Measurements from ENCODE around the gene PHF21A. TPM values are rescaled to one million over a fixed set of nuclear protein-coding genes. Genes with fewer than 3 reads are reported as not detected.
A peak's percentile ranks its signal among the peaks of the same experiment; 100 is the strongest.

Gene PHF21A
- total RNA-seq, 4 donors from 2014 or later: 28.5 to 53.9 (median 42.2) TPM

GRCh38 chr11:46114378-46114777 lies 6.9 kb downstream of the PHF21A start:
- TF ChIP-seq POLR2A (IDR thresholded peaks at IDR 0.05): no peak
- H3K9me3 ChIP-seq: no peaks in the 10 kb centered on the region
- no peaks in the 10 kb centered on the region for H3K27me3 ChIP-seq
- peaks cover 7 to 81% (median 12%) of the 10 kb centered on the region in 3 donors for H3K4me1 ChIP-seq
- WGBS, 2 donors (ENCODE audit: low coverage in 1 of 2): 79 to 83% methylated on average over 4 of the region's 4 CpGs
- no peaks in the 10 kb centered on the region for H3K36me3 ChIP-seq
- no peak overlapping the region for H3K4me3 ChIP-seq
- no peak for ATAC-seq
- H3K27ac ChIP-seq: peak overlapping the region in 1 of 4 donors; percentile 42

- WGBS, 2 donors (ENCODE audit: low coverage in 1 of 2): 68 to 73% methylated on average over 9 of the region's 9 CpGs
Measured at GRCh38 chr11:46112961-46113607, 8.2 kb downstream of the PHF21A start.

DNA sequence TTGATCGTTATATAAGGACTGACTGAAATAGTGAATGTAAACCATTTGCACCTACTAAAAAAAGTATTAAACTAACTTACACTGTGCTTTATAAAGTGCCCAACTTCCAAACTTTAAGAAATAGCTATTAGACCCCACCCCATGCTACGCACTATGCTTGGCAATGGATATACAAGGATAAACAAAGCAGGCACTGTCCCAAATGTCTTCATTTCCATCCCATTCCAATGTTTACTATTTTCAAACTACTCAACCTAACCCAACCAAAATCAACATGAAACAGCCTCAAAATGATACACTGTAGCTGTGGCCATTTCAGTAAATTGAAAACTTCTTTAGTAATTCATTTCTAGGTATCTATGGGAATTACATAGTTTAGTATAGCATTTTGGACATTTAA lies 12.5 kb downstream of the PHF21A start:
- TF ChIP-seq POLR2AphosphoS5 (IDR thresholded peaks at IDR 0.05) (no peak), EP300 (IDR thresholded peaks at IDR 0.05) (no peak), POLR2A (IDR thresholded peaks at IDR 0.05) (no peak)
- TF ChIP-seq, protein P1, sequence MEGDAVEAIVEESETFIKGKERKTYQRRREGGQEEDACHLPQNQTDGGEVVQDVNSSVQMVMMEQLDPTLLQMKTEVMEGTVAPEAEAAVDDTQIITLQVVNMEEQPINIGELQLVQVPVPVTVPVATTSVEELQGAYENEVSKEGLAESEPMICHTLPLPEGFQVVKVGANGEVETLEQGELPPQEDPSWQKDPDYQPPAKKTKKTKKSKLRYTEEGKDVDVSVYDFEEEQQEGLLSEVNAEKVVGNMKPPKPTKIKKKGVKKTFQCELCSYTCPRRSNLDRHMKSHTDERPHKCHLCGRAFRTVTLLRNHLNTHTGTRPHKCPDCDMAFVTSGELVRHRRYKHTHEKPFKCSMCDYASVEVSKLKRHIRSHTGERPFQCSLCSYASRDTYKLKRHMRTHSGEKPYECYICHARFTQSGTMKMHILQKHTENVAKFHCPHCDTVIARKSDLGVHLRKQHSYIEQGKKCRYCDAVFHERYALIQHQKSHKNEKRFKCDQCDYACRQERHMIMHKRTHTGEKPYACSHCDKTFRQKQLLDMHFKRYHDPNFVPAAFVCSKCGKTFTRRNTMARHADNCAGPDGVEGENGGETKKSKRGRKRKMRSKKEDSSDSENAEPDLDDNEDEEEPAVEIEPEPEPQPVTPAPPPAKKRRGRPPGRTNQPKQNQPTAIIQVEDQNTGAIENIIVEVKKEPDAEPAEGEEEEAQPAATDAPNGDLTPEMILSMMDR (IDR thresholded peaks at IDR 0.05): no peak
- no peaks in the 10 kb centered on the region for H3K9me3 ChIP-seq
- WGBS, 2 donors (ENCODE audit: low coverage in 1 of 2): 79 to 87% methylated on average over 2 of the region's 2 CpGs
- H3K27ac ChIP-seq: no peak overlapping the region
- H3K4me3 ChIP-seq: no peak overlapping the region
- no peak for ATAC-seq
- H3K4me1 ChIP-seq: peaks cover 3 to 63% (median 18%) of the 10 kb centered on the region in 3 donors
- no peaks in the 10 kb centered on the region for H3K36me3 ChIP-seq
- no peaks in the 10 kb centered on the region for H3K27me3 ChIP-seq

More at GRCh38 chr11:46112961-46113607, 8.2 kb downstream of the PHF21A start:
- Histone ChIP-seq H3K4me1 (peaks cover 10 to 73% (median 10%) of the 10 kb centered on the region in 3 donors), H3K9me3 (no peaks in the 10 kb centered on the region), H3K27me3 (no peaks in the 10 kb centered on the region), H3K36me3 (no peaks in the 10 kb centered on the region), H3K27ac (no peak overlapping the region), H3K4me3 (no peak overlapping the region)
- TF ChIP-seq EP300 (IDR thresholded peaks at IDR 0.05): no peak
- TF ChIP-seq, protein P1 (IDR thresholded peaks at IDR 0.05): no peak
- no peak for TF ChIP-seq POLR2A (IDR thresholded peaks at IDR 0.05)
- TF ChIP-seq POLR2AphosphoS5 (IDR thresholded peaks at IDR 0.05): peak; percentile 7
- ATAC-seq: peak; percentile 53

- WGBS, 2 donors (ENCODE audit: low coverage in 1 of 2): 75 to 88% methylated on average over 2 of the region's 2 CpGs
- H3K4me1 ChIP-seq: peaks cover 3 to 60% (median 18%) of the 10 kb centered on the region in 3 donors
Measured at GRCh38 chr11:46107780-46108179, 13.5 kb downstream of the PHF21A start.

GRCh38 chr11:46107408-46107718 lies 13.9 kb downstream of the PHF21A start:
- ATAC-seq: no peak
- Histone ChIP-seq H3K9me3 (no peaks in the 10 kb centered on the region), H3K4me1 (peaks cover 3 to 56% (median 18%) of the 10 kb centered on the region in 3 donors), H3K36me3 (no peaks in the 10 kb centered on the region), H3K27me3 (no peaks in the 10 kb centered on the region), H3K27ac (no peak overlapping the region), H3K4me3 (no peak overlapping the region)
- WGBS, 2 donors (ENCODE audit: low coverage in 1 of 2): 69 to 83% methylated on average over 4 of the region's 4 CpGs
- TF ChIP-seq EP300 (IDR thresholded peaks at IDR 0.05) (no peak), POLR2AphosphoS5 (IDR thresholded peaks at IDR 0.05) (no peak), POLR2A (IDR thresholded peaks at IDR 0.05) (no peak)
- TF ChIP-seq, protein P1 (IDR thresholded peaks at IDR 0.05): no peak

More at GRCh38 chr11:46107780-46108179, 13.5 kb downstream of the PHF21A start:
- TF ChIP-seq EP300 (IDR thresholded peaks at IDR 0.05) (no peak), POLR2A (IDR thresholded peaks at IDR 0.05) (no peak), POLR2AphosphoS5 (IDR thresholded peaks at IDR 0.05) (no peak)
- TF ChIP-seq, protein P1 (IDR thresholded peaks at IDR 0.05): no peak
- Histone ChIP-seq H3K9me3 (no peaks in the 10 kb centered on the region), H3K36me3 (no peaks in the 10 kb centered on the region), H3K4me3 (no peak overlapping the region), H3K27me3 (no peaks in the 10 kb centered on the region), H3K27ac (no peak overlapping the region)
- ATAC-seq: no peak

Data from gastroesophageal sphincter (tissue), 4 donors.